Nephron progenitor cell (in vitro differentiated cells): ENCODE data around the gene CDK14.

ENCODE experiments used
- DNase-seq: peaks from one replicate; pipeline ENCODE4 v3.0.0; 2021
- H3K27ac Mint-ChIP-seq: 2 replicates; pipeline ENCODE4 v1.8.0; 2021; ENCODE audit warnings: mild to moderate bottlenecking, moderate library complexity, mixed read lengths
- H3K27me3 Mint-ChIP-seq: 2 replicates; pipeline ENCODE4 v1.8.0; 2021; ENCODE audit warnings: mild to moderate bottlenecking, low read depth, mixed read lengths; ENCODE audit not compliant: poor library complexity
- H3K36me3 Mint-ChIP-seq: 2 replicates; pipeline ENCODE4 v1.8.0; 2021; ENCODE audit warnings: low read depth, mixed read lengths
- H3K4me1 Mint-ChIP-seq: 2 replicates; pipeline ENCODE4 v1.8.0; 2021; ENCODE audit warnings: mixed read lengths
- H3K4me3 Mint-ChIP-seq: 2 replicates; pipeline ENCODE4 v1.8.0; 2021; ENCODE audit warnings: mild to moderate bottlenecking, moderate library complexity, mixed read lengths
- H3K9me3 Mint-ChIP-seq: 2 replicates; pipeline ENCODE4 v1.8.0; 2021; ENCODE audit warnings: mild to moderate bottlenecking, moderate library complexity, mixed read lengths
- CTCF ChIP-seq: fragments of 200-600 bp; sonication (generic); IDR thresholded peaks from 2 replicates; pipeline ENCODE4 v1.5.0; 2021; ENCODE audit warnings: antibody characterized with exemption

The CDK14 gene

DNA sequence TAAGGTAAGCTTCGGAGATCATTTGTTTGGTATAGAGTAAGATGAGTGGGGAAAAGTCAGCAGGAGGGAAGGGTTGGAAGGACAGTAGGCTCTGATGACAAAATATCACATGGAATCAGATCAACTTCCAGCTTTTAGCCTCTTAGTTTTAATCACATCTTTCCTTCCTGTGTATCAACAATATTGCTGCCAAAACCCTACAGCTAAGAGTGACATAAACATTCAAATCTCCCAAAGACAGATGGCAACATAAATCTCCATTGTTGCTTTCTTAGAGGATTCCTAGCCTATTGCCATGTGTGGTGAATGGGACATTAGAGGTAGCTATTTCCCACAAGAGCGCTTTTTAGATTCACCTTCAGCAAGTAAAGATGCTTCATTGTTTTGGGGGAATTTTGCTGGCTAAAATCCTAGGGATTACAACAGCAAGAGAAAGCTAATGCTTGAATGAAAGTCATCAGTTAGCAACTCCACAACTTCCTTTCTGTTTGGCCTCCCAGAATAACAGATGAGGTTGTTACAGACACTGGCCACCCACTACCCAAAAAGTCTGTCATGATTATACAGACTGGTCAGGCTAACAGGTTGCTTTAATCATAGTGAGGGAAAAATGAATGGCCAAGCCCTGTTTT is 632.9 kb downstream of the CDK14 start:
- Mint-ChIP-seq H3K36me3 (no peaks in the 10 kb centered on the region), H3K27me3 (peaks cover 10% of the 10 kb centered on the region), H3K4me3 (no peak overlapping the region), H3K27ac (no peak overlapping the region), H3K4me1 (no peaks in the 10 kb centered on the region), H3K9me3 (peaks cover 15% of the 10 kb centered on the region)
- no peak for TF ChIP-seq CTCF
- DNase-seq, result no peak

- H3K9me3 Mint-ChIP-seq, result peaks cover 15% of the 10 kb centered on the region
- peaks cover 10% of the 10 kb centered on the region for H3K27me3 Mint-ChIP-seq
- TF ChIP-seq CTCF, result no peak
- H3K36me3 Mint-ChIP-seq, result no peaks in the 10 kb centered on the region
- no peaks in the 10 kb centered on the region for H3K4me1 Mint-ChIP-seq
- H3K4me3 Mint-ChIP-seq, result no peak overlapping the region
- H3K27ac Mint-ChIP-seq, result no peak overlapping the region
- DNase-seq, result no peak
Measured at GRCh38 chr7:91230100-91230499, 634.0 kb downstream of the CDK14 start.

GRCh38 chr7:91230503-91230902 is 634.4 kb downstream of the CDK14 start:
- no peak overlapping the region for H3K27ac Mint-ChIP-seq
- DNase-seq, result no peak
- no peak overlapping the region for H3K4me3 Mint-ChIP-seq
- no peaks in the 10 kb centered on the region for H3K36me3 Mint-ChIP-seq
- H3K9me3 Mint-ChIP-seq, result peaks cover 13% of the 10 kb centered on the region
- H3K4me1 Mint-ChIP-seq, result no peaks in the 10 kb centered on the region
- TF ChIP-seq CTCF, result no peak
- H3K27me3 Mint-ChIP-seq, result peaks cover 10% of the 10 kb centered on the region

DNA sequence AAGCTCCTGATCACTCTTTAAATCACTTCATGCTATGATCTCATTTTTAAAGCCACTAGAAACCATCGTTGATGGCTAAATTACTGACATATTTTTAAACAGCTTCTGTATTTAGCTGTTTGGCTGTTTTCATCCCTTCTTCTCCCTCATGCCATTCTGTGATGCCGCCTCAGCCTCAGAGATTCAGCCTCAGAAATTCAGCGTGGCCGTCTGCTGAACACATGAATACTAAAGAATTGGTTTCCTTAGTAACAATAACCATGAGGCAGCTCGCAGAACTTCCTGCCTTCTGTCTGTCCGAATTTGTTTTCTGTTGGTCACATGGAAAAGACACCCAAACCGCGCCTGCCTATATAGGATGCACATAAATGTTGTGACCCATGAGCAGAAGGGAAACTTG is 637.1 kb downstream of the CDK14 start:
- TF ChIP-seq CTCF, result no peak
- no peaks in the 10 kb centered on the region for H3K9me3 Mint-ChIP-seq
- H3K4me1 Mint-ChIP-seq, result no peaks in the 10 kb centered on the region
- DNase-seq, result no peak
- H3K27ac Mint-ChIP-seq, result no peak overlapping the region
- peaks cover 10% of the 10 kb centered on the region for H3K27me3 Mint-ChIP-seq
- H3K36me3 Mint-ChIP-seq, result no peaks in the 10 kb centered on the region
- H3K4me3 Mint-ChIP-seq, result no peak overlapping the region

DNA sequence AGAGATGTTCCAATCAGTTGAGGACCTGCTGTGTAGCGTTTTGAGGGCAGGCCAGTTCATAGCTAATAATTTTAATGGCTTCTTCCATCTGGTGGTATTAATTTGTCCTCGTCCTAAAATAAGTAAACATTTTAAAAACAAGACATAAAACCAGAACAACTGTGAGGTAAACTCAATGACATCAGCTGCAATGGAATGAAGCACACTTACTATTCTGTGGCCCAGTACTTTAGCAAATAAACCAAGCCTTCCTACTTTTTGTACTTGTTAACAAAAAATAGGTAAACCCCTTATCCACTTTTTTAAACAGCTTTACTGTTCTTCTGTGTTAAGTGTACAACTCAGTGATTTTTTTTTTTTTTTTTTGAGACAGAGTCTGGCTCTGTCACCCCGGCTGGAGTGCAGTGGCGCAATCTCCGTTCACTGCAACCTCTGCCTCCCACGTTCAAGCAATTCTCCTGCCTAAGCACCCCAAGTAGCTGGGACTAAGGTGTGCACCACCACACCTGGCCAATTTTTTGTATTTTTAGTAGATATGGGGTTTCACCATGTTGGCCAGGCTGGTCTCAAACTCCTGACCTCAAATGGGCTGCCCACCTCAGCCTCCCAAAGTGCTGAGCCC is 639.2 kb downstream of the CDK14 start:
- Mint-ChIP-seq H3K27me3 (peaks cover 7% of the 10 kb centered on the region), H3K4me3 (no peak overlapping the region), H3K36me3 (no peaks in the 10 kb centered on the region), H3K9me3 (no peaks in the 10 kb centered on the region), H3K27ac (no peak overlapping the region), H3K4me1 (peaks cover 6% of the 10 kb centered on the region)
- DNase-seq, result no peak
- no peak for TF ChIP-seq CTCF

DNA sequence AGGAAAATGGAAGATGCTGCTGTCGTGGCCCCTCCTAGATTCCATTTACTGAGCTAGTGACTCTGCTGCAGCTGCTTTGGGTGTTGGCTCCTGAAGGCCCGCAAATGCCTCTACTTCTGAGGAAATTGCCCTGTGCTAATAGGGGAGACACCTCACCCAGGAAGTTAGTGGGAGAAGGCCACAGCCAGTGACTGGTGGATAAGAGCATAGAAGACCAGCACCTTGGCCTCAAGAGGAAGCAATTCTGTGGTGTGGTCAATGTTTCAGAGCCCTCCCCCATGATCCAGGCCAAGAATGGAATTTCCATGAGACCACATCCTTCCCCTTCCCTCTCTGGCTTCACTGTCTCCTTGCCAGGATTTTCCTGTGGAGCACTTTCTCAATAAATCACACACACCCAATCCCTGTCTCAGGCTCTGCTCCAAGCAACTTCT is 643.1 kb downstream of the CDK14 start:
- no peak for TF ChIP-seq CTCF
- Mint-ChIP-seq H3K36me3 (no peaks in the 10 kb centered on the region), H3K4me1 (peaks cover 13% of the 10 kb centered on the region), H3K27me3 (no peaks in the 10 kb centered on the region), H3K4me3 (no peak overlapping the region), H3K27ac (no peak overlapping the region), H3K9me3 (no peaks in the 10 kb centered on the region)
- DNase-seq, result no peak
